Sigmoid colon (tissue), 4 donors: Measurements from ENCODE around the gene LARP4.

ENCODE experiments used
- CTCF ChIP-seq, 4 experiments: fragments of 450-650 bp in 3 of 4; fragments of 200-600 bp in 1 of 4; IDR thresholded peaks; one replicate each; pipeline ENCODE4 v1.5.1; 2016 to 2019; ENCODE audit warnings: antibody characterized with exemption in 4 of 4, mild to moderate bottlenecking in 3 of 4, moderate library complexity in 2 of 4
- POLR2A ChIP-seq, 2 donors: fragments of 450-650 bp; IDR thresholded peaks; one replicate each; pipeline ENCODE4 v1.6.1; 2016; ENCODE audit warnings: antibody characterized with exemption in 2 of 2, mild to moderate bottlenecking in 2 of 2, moderate library complexity in 2 of 2
- POLR2AphosphoS5 ChIP-seq, 4 donors: sonication (generic); formaldehyde crosslinking; IDR thresholded peaks; one replicate each; pipeline ENCODE4 v1.6.1; 2017; ENCODE audit warnings: antibody characterized with exemption in 4 of 4

- TF ChIP-seq CTCF (IDR thresholded peaks at IDR 0.05) (no peak), POLR2A (IDR thresholded peaks at IDR 0.05) (no peak), POLR2AphosphoS5 (IDR thresholded peaks at IDR 0.05) (no peak)
Observed at GRCh38 chr12:50355365-50355764, 45.3 kb upstream of the LARP4 start.
